Endothelial cell of umbilical vein (primary cell): ENCODE data around the gene LLGL2. TPM values are rescaled to one million over a fixed set of nuclear protein-coding genes. Genes with fewer than 3 reads are reported as not detected.

ENCODE experiments used
- BruUV-seq: library from RNA; stranded (reverse); fragments of 400-500 nt; replicated peaks from 2 replicates; lab custom pipeline; 2021; lab: Mats Ljungman, UMichigan
- CTCF ChIA-PET: fragments of 300-600, 350-600 bp; sonication (Branson Sonifier 250); formaldehyde crosslinking; loops from one replicate; lab custom pipeline; 2021; ENCODE audit warnings: antibody characterized with exemption, inconsistent platforms; lab: Charles Lee
- POLR2A ChIA-PET: fragments of 300-600, 350-600 bp; sonication (Branson Sonifier 250); formaldehyde crosslinking; loops from one replicate; lab custom pipeline; 2021; ENCODE audit warnings: antibody characterized with exemption, inconsistent platforms; lab: Charles Lee
- DNase-seq: peaks from one replicate; pipeline ENCODE4 v3.0.0-alpha.2; 2011; ENCODE audit warnings: low read depth, low spot score
- FAIRE-seq: peaks from 2 replicates; lab custom pipeline; 2011; peaks lifted over from hg19 to GRCh38; lab: Jason Lieb, UNC
- H2AFZ ChIP-seq: 2 replicates; pipeline ENCODE4 v1.6.0; 2012; ENCODE audit warnings: low read depth, low read length, control low read depth, inconsistent platforms
- H3K27ac ChIP-seq: 2 replicates; pipeline ENCODE4 v1.5.1; 2011; ENCODE audit warnings: low read depth, mild to moderate bottlenecking, control low read depth, low read length, moderate library complexity; ENCODE audit not compliant: insufficient read depth
- H3K27me3 ChIP-seq, 2 experiments: 2 replicates each; pipeline versions ENCODE4 v1.6.0 to v1.6.1; 2011; ENCODE audit warnings: low read length in 2 of 2, mixed read lengths in 1 of 2; ENCODE audit not compliant: control insufficient read depth in 2 of 2, insufficient read depth in 2 of 2
- H3K36me3 ChIP-seq, 2 experiments: 2 replicates in 1 of 2; 3 replicates in 1 of 2; pipeline ENCODE4 v1.5.1; 2011; ENCODE audit warnings: low read length in 2 of 2, mild to moderate bottlenecking in 1 of 2, moderate library complexity in 1 of 2; ENCODE audit not compliant: control insufficient read depth in 2 of 2, insufficient read depth in 2 of 2; ENCODE audit errors: extremely low read depth in 1 of 2
- H3K4me1 ChIP-seq: 3 replicates; pipeline ENCODE4 v1.5.1; 2011; ENCODE audit warnings: mild to moderate bottlenecking, low read length; ENCODE audit not compliant: control insufficient read depth, insufficient read depth; ENCODE audit errors: extremely low read depth
- H3K4me2 ChIP-seq: 2 replicates; pipeline ENCODE4 v1.6.1; 2011; ENCODE audit warnings: low read length, control low read depth, mixed read lengths; ENCODE audit not compliant: insufficient read depth
- H3K4me3 ChIP-seq, 3 experiments: fragments of 200-600 bp in 1 of 3; sonication (generic), shearing (Covaris generic) in 1 of 3; replicated peaks in 1 of 3; 2 replicates each; pipeline ENCODE4 v1.5.1; 2011 to 2016; ENCODE audit warnings: control low read depth in 3 of 3, low read length in 3 of 3, mild to moderate bottlenecking in 2 of 3, inconsistent platforms in 1 of 3, low read depth in 1 of 3, moderate library complexity in 1 of 3; ENCODE audit not compliant: insufficient read depth in 1 of 3
- H3K79me2 ChIP-seq: 2 replicates; pipeline ENCODE4 v1.6.0; 2012; ENCODE audit warnings: low read length, inconsistent platforms; ENCODE audit not compliant: control insufficient read depth, insufficient read depth
- H3K9ac ChIP-seq: replicated peaks from 2 replicates; pipeline ENCODE3; 2011; ENCODE audit warnings: low read length, control low read depth; ENCODE audit not compliant: insufficient read depth; ENCODE audit errors: extremely low read depth
- H3K9me1 ChIP-seq: replicated peaks from 3 replicates; pipeline ENCODE4 v1.6.0; 2011; ENCODE audit warnings: mild to moderate bottlenecking, low read length; ENCODE audit not compliant: control insufficient read depth, insufficient read depth; ENCODE audit errors: extremely low read depth
- H3K9me3 ChIP-seq: replicated peaks from 2 replicates; pipeline ENCODE4 v1.5.1; 2012; ENCODE audit warnings: low read length, inconsistent platforms; ENCODE audit not compliant: control insufficient read depth, insufficient read depth
- H4K20me1 ChIP-seq: replicated peaks from 2 replicates; pipeline ENCODE3; 2011; ENCODE audit warnings: mild to moderate bottlenecking, low read length; ENCODE audit not compliant: control insufficient read depth, insufficient read depth; ENCODE audit errors: extremely low read depth
- EZH2 ChIP-seq: IDR thresholded peaks from 2 replicates; pipeline ENCODE4 v1.6.1; 2012; ENCODE audit warnings: borderline replicate concordance, low read depth, mild to moderate bottlenecking, moderate library complexity, low read length, inconsistent platforms; ENCODE audit not compliant: severe bottlenecking
- FOS ChIP-seq: IDR thresholded peaks from 2 replicates; pipeline ENCODE4 v1.6.1; 2011; ENCODE audit warnings: mild to moderate bottlenecking, low read length, moderate library complexity, borderline replicate concordance; ENCODE audit not compliant: insufficient read depth
- GATA2 ChIP-seq: IDR thresholded peaks from 2 replicates; pipeline ENCODE4 v1.7.0; 2011; ENCODE audit warnings: low read depth, mild to moderate bottlenecking, moderate library complexity, mixed read lengths, low read length; ENCODE audit not compliant: insufficient read length, insufficient read depth
- JUN ChIP-seq: IDR thresholded peaks from 2 replicates; pipeline ENCODE4 v1.6.1; 2011; ENCODE audit warnings: borderline replicate concordance, low read depth; ENCODE audit not compliant: insufficient read length, insufficient read depth
- MYC ChIP-seq: IDR thresholded peaks from one replicate; pipeline ENCODE4 v1.6.1; 2011; ENCODE audit warnings: mild to moderate bottlenecking, low read depth, low read length
- POLR2A ChIP-seq: IDR thresholded peaks from 2 replicates; pipeline ENCODE4 v1.6.1; 2012; ENCODE audit warnings: low read depth, mild to moderate bottlenecking, control low read depth, low read length
- POLR2AphosphoS5 ChIP-seq: IDR thresholded peaks from 2 replicates; pipeline ENCODE4 v1.6.1; 2012; ENCODE audit warnings: low read depth, mild to moderate bottlenecking, control low read depth, low read length, moderate library complexity; ENCODE audit not compliant: insufficient read depth
- dilution Hi-C: fragments of 300-500 bp; cut with MboI; formaldehyde crosslinking; loops from one replicate; pipeline ENCODE4 v1.15.0; 2019; ENCODE audit warnings: low sequenced_read_pairs; ENCODE audit not compliant: extremely low pct_ligation_motif_present
- intact Hi-C: fragments of 100-400 bp; cut with micrococcal nuclease; formaldehyde crosslinking; loops from one replicate; pipeline ENCODE4 v1.10.0; 2022
- polyA plus RNA-seq, 4 experiments: library from polyadenylated mRNA; depleted of rRNA in 3 of 4; stranded (reverse) in 3 of 4; unstranded in 1 of 4; fragments of >200 nt; gene quantifications; 2 replicates each; pipeline versions ENCODE4 v1.2.1 to v1.2.3, GENCODE V29; 2011 to 2012; ENCODE audit warnings: missing spikeins in 1 of 4
- total RNA-seq: library from RNA; stranded (reverse); gene quantifications from 2 replicates; pipeline ENCODE4 v1.2.3, GENCODE V29; 2021
- TF ChIP-seq, protein P1 (sequence below): IDR thresholded peaks from 2 replicates; pipeline ENCODE4 v1.6.1; 2011; ENCODE audit not compliant: insufficient read depth, insufficient read length
- TF ChIP-seq, protein P2 (sequence below), 2 donors: IDR thresholded peaks; 1 replicate in 1 of 2; 2 replicates in 1 of 2; pipeline ENCODE4 v1.5.1; 2011; ENCODE audit warnings: low read length in 2 of 2, mild to moderate bottlenecking in 2 of 2, moderate library complexity in 2 of 2, control low read depth in 1 of 2, inconsistent platforms in 1 of 2, low read depth in 1 of 2; ENCODE audit not compliant: insufficient read depth in 1 of 2; ENCODE audit errors: extremely low read depth in 1 of 2

Gene LLGL2
- total and polyA plus RNA-seq, 2 donors (not counting 3 experiments of a cell fraction or from before 2014, with no cell fraction given): 5.3 to 5.4 TPM

DNA sequence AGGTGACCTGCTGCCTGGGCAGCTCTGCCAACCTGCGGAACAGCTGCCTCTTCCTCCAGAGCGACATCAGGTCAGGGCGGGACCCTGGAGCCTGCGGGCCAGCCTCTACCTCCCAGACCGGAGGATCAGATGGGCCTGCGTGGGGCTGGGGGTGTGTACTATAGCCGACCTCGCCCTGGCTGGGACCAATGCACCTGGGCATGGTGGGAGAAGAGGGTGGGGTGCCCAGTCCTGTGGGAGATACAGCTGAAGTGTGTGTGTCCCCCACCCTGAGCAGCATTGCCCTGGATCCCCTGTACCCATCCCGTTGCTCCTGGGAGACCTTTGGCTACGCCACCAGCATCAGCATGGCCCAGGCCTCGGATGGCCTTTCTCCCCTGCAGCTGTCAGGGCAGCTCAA is 29.5 kb upstream of the LLGL2 start:
- Histone ChIP-seq H3K27me3 (no peaks in the 10 kb centered on the region), H3K9me3 (no peaks in the 10 kb centered on the region), H3K4me2 (no peak overlapping the region), H3K4me3 (no peak overlapping the region), H3K9ac (no peak overlapping the region), H3K79me2 (no peaks in the 10 kb centered on the region), H4K20me1 (no peaks in the 10 kb centered on the region), H2AFZ (no peak overlapping the region), H3K36me3 (peaks cover 0 to 40% of the 10 kb centered on the region in 2 experiments), H3K4me1 (peaks cover 3% of the 10 kb centered on the region), H3K9me1 (no peaks in the 10 kb centered on the region), H3K27ac (no peak overlapping the region)
- dilution Hi-C loops (no loop called here), intact Hi-C loops (no loop called here)
- no TSS peak for BruUV-seq
- FAIRE-seq: no peak
- TF ChIP-seq GATA2: no peak
- TF ChIP-seq FOS: no peak
- TF ChIP-seq POLR2AphosphoS5: no peak
- no peak for TF ChIP-seq POLR2A
- no peak for TF ChIP-seq JUN
- TF ChIP-seq EZH2: no peak
- TF ChIP-seq MYC: no peak
- TF ChIP-seq, protein P1, sequence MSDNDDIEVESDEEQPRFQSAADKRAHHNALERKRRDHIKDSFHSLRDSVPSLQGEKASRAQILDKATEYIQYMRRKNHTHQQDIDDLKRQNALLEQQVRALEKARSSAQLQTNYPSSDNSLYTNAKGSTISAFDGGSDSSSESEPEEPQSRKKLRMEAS: no peak
- TF ChIP-seq, protein P2, sequence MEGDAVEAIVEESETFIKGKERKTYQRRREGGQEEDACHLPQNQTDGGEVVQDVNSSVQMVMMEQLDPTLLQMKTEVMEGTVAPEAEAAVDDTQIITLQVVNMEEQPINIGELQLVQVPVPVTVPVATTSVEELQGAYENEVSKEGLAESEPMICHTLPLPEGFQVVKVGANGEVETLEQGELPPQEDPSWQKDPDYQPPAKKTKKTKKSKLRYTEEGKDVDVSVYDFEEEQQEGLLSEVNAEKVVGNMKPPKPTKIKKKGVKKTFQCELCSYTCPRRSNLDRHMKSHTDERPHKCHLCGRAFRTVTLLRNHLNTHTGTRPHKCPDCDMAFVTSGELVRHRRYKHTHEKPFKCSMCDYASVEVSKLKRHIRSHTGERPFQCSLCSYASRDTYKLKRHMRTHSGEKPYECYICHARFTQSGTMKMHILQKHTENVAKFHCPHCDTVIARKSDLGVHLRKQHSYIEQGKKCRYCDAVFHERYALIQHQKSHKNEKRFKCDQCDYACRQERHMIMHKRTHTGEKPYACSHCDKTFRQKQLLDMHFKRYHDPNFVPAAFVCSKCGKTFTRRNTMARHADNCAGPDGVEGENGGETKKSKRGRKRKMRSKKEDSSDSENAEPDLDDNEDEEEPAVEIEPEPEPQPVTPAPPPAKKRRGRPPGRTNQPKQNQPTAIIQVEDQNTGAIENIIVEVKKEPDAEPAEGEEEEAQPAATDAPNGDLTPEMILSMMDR (IDR thresholded peaks at IDR 0.05; ENCODE audit: extremely low read depth in 1 of 2, insufficient read depth in 1 of 2, low read depth in 1 of 2, low read length in 2 of 2): no peak
- POLR2A ChIA-PET: no interaction called here
- no peak for DNase-seq
- CTCF ChIA-PET: interaction anchor here (1.3 kb wide), 1 partner anchor 40 kb away, joined by 3 read pairs; the partner anchor contains the start of gene TMEM94
